ENCODE measurements around the gene PRPSAP1.

The PRPSAP1 gene

DNA sequence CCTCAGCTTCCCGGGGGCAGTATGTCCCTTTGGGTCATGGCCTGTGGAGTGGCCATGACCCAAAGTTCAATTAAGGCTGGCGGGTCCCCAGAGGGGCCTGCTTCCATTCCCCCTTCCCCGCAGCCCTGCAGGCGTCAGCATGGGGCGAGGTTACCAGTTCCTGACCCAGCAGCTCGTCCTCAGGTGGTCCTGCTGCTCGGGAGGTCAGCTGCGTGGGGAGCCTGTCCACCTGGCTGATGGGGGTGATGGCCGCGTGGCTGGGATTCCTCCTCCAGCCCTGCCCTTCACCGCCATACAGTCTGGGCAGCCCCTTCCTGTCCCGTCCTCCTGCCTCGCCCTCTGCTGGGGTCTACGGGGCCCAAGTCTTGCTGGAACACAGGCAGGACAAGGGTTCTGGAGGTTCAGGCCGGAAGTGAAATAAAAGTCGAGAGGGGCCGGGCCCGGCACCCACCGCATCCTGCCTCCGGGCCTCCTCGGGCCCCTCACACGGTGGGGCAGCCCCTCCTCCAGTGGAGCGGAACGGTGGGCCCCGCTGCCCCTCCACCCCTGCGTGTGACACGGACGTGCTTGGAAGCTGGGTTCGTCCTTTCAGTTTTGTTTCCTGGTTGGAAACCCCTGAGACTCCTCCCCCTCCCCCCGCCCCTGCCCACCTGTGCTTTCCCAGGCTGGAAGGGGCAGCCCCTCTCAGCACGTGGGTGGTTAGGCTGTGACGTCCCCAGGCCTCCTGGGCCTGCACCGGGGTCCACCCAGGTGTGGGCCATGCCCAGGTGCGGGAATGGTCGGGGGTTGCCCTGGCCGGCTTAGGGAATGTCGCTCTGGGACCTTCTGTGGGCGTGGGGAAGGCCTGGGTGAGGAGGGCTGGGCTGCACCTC lies 81.8 kb downstream of the PRPSAP1 start (continued):
- TF ChIP-seq ZNF324 (tag by site-specific recombination; IDR thresholded peaks at IDR 0.05), result no peak
- no peak for TF ChIP-seq ZNF292 (tag by site-specific recombination; IDR thresholded peaks at IDR 0.05; ENCODE audit: borderline replicate concordance, low read depth)
- no peak for TF ChIP-seq ZSCAN30 (tag by site-specific recombination; IDR thresholded peaks at IDR 0.05)
- TF ChIP-seq ZNF426 (tag by site-specific recombination; IDR thresholded peaks at IDR 0.05), result no peak
- no peak for TF ChIP-seq ZEB2 (tag by site-specific recombination; IDR thresholded peaks at IDR 0.05)
- TF ChIP-seq, protein P1, sequence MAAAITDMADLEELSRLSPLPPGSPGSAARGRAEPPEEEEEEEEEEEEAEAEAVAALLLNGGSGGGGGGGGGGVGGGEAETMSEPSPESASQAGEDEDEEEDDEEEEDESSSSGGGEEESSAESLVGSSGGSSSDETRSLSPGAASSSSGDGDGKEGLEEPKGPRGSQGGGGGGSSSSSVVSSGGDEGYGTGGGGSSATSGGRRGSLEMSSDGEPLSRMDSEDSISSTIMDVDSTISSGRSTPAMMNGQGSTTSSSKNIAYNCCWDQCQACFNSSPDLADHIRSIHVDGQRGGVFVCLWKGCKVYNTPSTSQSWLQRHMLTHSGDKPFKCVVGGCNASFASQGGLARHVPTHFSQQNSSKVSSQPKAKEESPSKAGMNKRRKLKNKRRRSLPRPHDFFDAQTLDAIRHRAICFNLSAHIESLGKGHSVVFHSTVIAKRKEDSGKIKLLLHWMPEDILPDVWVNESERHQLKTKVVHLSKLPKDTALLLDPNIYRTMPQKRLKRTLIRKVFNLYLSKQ (tag by site-specific recombination; IDR thresholded peaks at IDR 0.05; ENCODE audit: borderline replicate concordance), result no peak
- TF ChIP-seq ZFP69B (tag by site-specific recombination; IDR thresholded peaks at IDR 0.05), result peak; percentile 80
- TF ChIP-seq ZNF140 (tag by site-specific recombination; IDR thresholded peaks at IDR 0.05), result no peak
- TF ChIP-seq BCL11A (tag by site-specific recombination; IDR thresholded peaks at IDR 0.05; ENCODE audit: low read depth), result no peak
- TF ChIP-seq OSR2 (tag by site-specific recombination; IDR thresholded peaks at IDR 0.05), result no peak
- TF ChIP-seq, protein P2, sequence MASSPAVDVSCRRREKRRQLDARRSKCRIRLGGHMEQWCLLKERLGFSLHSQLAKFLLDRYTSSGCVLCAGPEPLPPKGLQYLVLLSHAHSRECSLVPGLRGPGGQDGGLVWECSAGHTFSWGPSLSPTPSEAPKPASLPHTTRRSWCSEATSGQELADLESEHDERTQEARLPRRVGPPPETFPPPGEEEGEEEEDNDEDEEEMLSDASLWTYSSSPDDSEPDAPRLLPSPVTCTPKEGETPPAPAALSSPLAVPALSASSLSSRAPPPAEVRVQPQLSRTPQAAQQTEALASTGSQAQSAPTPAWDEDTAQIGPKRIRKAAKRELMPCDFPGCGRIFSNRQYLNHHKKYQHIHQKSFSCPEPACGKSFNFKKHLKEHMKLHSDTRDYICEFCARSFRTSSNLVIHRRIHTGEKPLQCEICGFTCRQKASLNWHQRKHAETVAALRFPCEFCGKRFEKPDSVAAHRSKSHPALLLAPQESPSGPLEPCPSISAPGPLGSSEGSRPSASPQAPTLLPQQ (tag by site-specific recombination; IDR thresholded peaks at IDR 0.05), result peak; percentile 59
- no peak for TF ChIP-seq ZNF664 (tag by site-specific recombination; IDR thresholded peaks at IDR 0.05)
- no peak for TF ChIP-seq WT1 (tag by site-specific recombination; IDR thresholded peaks at IDR 0.05)
- no peak for TF ChIP-seq GFI1B (tag by site-specific recombination; IDR thresholded peaks at IDR 0.05)
- TF ChIP-seq ZNF155 (tag by site-specific recombination; IDR thresholded peaks at IDR 0.05), result no peak
- TF ChIP-seq ZBTB1 (tag by site-specific recombination; IDR thresholded peaks at IDR 0.05), result no peak
- no peak for TF ChIP-seq ZNF792 (tag by site-specific recombination; IDR thresholded peaks at IDR 0.05)
- TF ChIP-seq REPIN1 (tag by site-specific recombination; IDR thresholded peaks at IDR 0.05; ENCODE audit: low read depth), result no peak
- no peak for TF ChIP-seq ZNF529 (tag by site-specific recombination; IDR thresholded peaks at IDR 0.05; ENCODE audit: insufficient replicate concordance)
- no peak for TF ChIP-seq ZSCAN16 (tag by site-specific recombination; IDR thresholded peaks at IDR 0.05)
- TF ChIP-seq, protein P3, sequence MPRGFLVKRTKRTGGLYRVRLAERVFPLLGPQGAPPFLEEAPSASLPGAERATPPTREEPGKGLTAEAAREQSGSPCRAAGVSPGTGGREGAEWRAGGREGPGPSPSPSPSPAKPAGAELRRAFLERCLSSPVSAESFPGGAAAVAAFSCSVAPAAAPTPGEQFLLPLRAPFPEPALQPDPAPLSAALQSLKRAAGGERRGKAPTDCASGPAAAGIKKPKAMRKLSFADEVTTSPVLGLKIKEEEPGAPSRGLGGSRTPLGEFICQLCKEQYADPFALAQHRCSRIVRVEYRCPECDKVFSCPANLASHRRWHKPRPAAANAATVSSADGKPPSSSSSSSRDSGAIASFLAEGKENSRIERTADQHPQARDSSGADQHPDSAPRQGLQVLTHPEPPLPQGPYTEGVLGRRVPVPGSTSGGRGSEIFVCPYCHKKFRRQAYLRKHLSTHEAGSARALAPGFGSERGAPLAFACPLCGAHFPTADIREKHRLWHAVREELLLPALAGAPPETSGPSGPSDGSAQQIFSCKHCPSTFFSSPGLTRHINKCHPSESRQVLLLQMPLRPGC (tag by site-specific recombination; IDR thresholded peaks at IDR 0.05), result no peak
- TF ChIP-seq ZFHX2 (tag by site-specific recombination; conservative IDR thresholded peaks at IDR 0.05), result peak; percentile 64
- no peak for TF ChIP-seq ZNF654 (tag by site-specific recombination; IDR thresholded peaks at IDR 0.05; ENCODE audit: low read depth)
- TF ChIP-seq, protein P4, sequence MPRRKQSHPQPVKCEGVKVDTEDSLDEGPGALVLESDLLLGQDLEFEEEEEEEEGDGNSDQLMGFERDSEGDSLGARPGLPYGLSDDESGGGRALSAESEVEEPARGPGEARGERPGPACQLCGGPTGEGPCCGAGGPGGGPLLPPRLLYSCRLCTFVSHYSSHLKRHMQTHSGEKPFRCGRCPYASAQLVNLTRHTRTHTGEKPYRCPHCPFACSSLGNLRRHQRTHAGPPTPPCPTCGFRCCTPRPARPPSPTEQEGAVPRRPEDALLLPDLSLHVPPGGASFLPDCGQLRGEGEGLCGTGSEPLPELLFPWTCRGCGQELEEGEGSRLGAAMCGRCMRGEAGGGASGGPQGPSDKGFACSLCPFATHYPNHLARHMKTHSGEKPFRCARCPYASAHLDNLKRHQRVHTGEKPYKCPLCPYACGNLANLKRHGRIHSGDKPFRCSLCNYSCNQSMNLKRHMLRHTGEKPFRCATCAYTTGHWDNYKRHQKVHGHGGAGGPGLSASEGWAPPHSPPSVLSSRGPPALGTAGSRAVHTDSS (tag by site-specific recombination; IDR thresholded peaks at IDR 0.05), result no peak
- no peak for TF ChIP-seq ZNF707 (tag by site-specific recombination; IDR thresholded peaks at IDR 0.05)

Measured in HEK293 (cell line).